HepG2 (cell line): ENCODE data around the gene APBB1IP. TPM values are rescaled to one million over a fixed set of nuclear protein-coding genes. Genes with fewer than 3 reads are reported as not detected.

Experiments used
- ATAC-seq: fragments of 200-7000 bp; cut with Tn5 transposase; 3 replicates; pipeline ENCODE4 v1.9.1; 2020; ENCODE audit warnings: mild to moderate bottlenecking, moderate library complexity
- BruUV-seq: library from RNA; stranded (reverse); fragments of 400-500 nt; replicated peaks from 2 replicates; lab custom pipeline; 2021; lab: Mats Ljungman, UMichigan
- CTCF ChIA-PET: fragments of 300-600 bp; formaldehyde crosslinking; extraction: SDS; loops from one replicate; lab custom pipeline; 2021; ENCODE audit warnings: low total read pairs, inconsistent platforms, low intra/inter-chr PET ratio; lab: Yijun Ruan, JAX
- POLR2A ChIA-PET: fragments of 350-600 bp; sonication (Branson Sonifier 250); formaldehyde crosslinking; loops from one replicate; lab custom pipeline; 2020; ENCODE audit warnings: antibody characterized with exemption, inconsistent platforms; lab: Yijun Ruan, JAX
- DNase-seq: peaks from one replicate; pipeline ENCODE4 v3.0.0-alpha.2; 2015; ENCODE audit warnings: low spot score
- FAIRE-seq: peaks from 3 replicates; lab custom pipeline; 2011; peaks lifted over from hg19 to GRCh38; lab: Jason Lieb, UNC
- H2AFZ ChIP-seq: one replicate; pipeline ENCODE4 v1.6.1; 2011; ENCODE audit warnings: low read length, inconsistent platforms
- H3K27ac ChIP-seq: fragments of 300-600 bp; 3 replicates; pipeline ENCODE4 v1.8.0; 2011; ENCODE audit warnings: mixed run types, mild to moderate bottlenecking, mixed read lengths, low read length, inconsistent platforms; ENCODE audit not compliant: insufficient read depth; ENCODE audit errors: extremely low read length
- H3K27me3 ChIP-seq, 2 experiments: fragments of 200-600 bp in 1 of 2; 2 replicates in 1 of 2; 3 replicates in 1 of 2; pipeline versions ENCODE4 v1.6.0 to v1.8.0; 2011; ENCODE audit warnings: low read length in 2 of 2, mild to moderate bottlenecking in 2 of 2, moderate library complexity in 2 of 2, inconsistent platforms in 1 of 2; ENCODE audit not compliant: insufficient read depth in 2 of 2, control insufficient read depth in 1 of 2
- H3K36me3 ChIP-seq, 2 experiments: fragments of 200-600 bp in 1 of 2; replicated peaks in 1 of 2; 2 replicates in 1 of 2; 3 replicates in 1 of 2; pipeline versions ENCODE4 v1.5.1 to v1.8.0; 2011; ENCODE audit warnings: low read length in 2 of 2, inconsistent platforms in 1 of 2; ENCODE audit not compliant: insufficient read depth in 2 of 2, control insufficient read depth in 1 of 2
- H3K4me1 ChIP-seq: 2 replicates; pipeline ENCODE4 v1.5.1; 2012; ENCODE audit warnings: low read length, inconsistent platforms; ENCODE audit not compliant: insufficient read depth
- H3K4me2 ChIP-seq: 2 replicates; pipeline ENCODE4 v1.6.0; 2011; ENCODE audit warnings: low read depth, low read length, inconsistent platforms
- H3K4me3 ChIP-seq, 3 experiments: fragments of 200-600 bp in 1 of 3; sonication (generic), shearing (Covaris generic) in 1 of 3; replicated peaks in 1 of 3; 2 replicates each; pipeline ENCODE4 v1.5.1; 2011 to 2016; ENCODE audit warnings: low read length in 3 of 3, inconsistent platforms in 2 of 3, low read depth in 2 of 3, mild to moderate bottlenecking in 2 of 3, control low read depth in 1 of 3, mixed read lengths in 1 of 3; ENCODE audit not compliant: insufficient read depth in 1 of 3
- H3K79me2 ChIP-seq: one replicate; pipeline ENCODE4 v1.6.1; 2011; ENCODE audit warnings: low read length, inconsistent platforms; ENCODE audit not compliant: insufficient read depth
- H3K9ac ChIP-seq: 2 replicates; pipeline ENCODE4 v1.6.0; 2011; ENCODE audit warnings: mild to moderate bottlenecking, low read depth, low read length, inconsistent platforms; ENCODE audit not compliant: insufficient read depth
- H3K9me3 ChIP-seq: 2 replicates; pipeline ENCODE4 v1.5.1; 2012; ENCODE audit warnings: mild to moderate bottlenecking, low read length
- H4K20me1 ChIP-seq: 2 replicates; pipeline ENCODE4 v1.6.0; 2011; ENCODE audit warnings: inconsistent platforms, mild to moderate bottlenecking, low read length, moderate library complexity; ENCODE audit not compliant: insufficient read depth
- ATF1 ChIP-seq: IDR thresholded peaks from 2 replicates; pipeline ENCODE4 v1.6.1; 2016; ENCODE audit warnings: mild to moderate bottlenecking, control low read depth
- DMAP1 ChIP-seq: IDR thresholded peaks from 2 replicates; pipeline ENCODE4 v1.6.1; 2016
- HOXA5 ChIP-seq: sonication (generic); formaldehyde crosslinking; IDR thresholded peaks from 2 replicates; pipeline ENCODE4 v1.4.0; 2020; ENCODE audit warnings: missing genetic modification reagents
- JARID2 ChIP-seq: sonication (generic); formaldehyde crosslinking; IDR thresholded peaks from 2 replicates; pipeline ENCODE4 v1.8.1; 2023; ENCODE audit warnings: missing genetic modification reagents, inconsistent platforms; ENCODE audit not compliant: insufficient replicate concordance
- SIN3A ChIP-seq: IDR thresholded peaks from 2 replicates; pipeline ENCODE4 v1.6.1; 2011; ENCODE audit warnings: low read depth, mild to moderate bottlenecking, control low read depth, low read length, borderline replicate concordance
- SYNCRIP ChIP-seq: fragments of 200-400 bp; formaldehyde crosslinking; IDR thresholded peaks from 2 replicates; pipeline ENCODE4 v1.6.1; 2018; ENCODE audit warnings: mild to moderate bottlenecking, low read depth, low read length; ENCODE audit not compliant: insufficient read depth
- TBX3 ChIP-seq: fragments of 450-650 bp; IDR thresholded peaks from 2 replicates; pipeline ENCODE4 v1.6.1; 2017; ENCODE audit warnings: antibody characterized with exemption, mild to moderate bottlenecking, inconsistent platforms, borderline replicate concordance
- TRIM24 ChIP-seq: sonication (generic); formaldehyde crosslinking; IDR thresholded peaks from 2 replicates; pipeline ENCODE4 v1.8.0; 2022; ENCODE audit warnings: mild to moderate bottlenecking, missing genetic modification reagents
- ZNF101 ChIP-seq: sonication (generic); formaldehyde crosslinking; IDR thresholded peaks from 2 replicates; pipeline ENCODE4 v1.4.0; 2020; ENCODE audit warnings: mild to moderate bottlenecking, low read depth, missing genetic modification reagents, borderline replicate concordance
- ZNF292 ChIP-seq: sonication (generic); formaldehyde crosslinking; IDR thresholded peaks from 2 replicates; pipeline ENCODE4 v1.8.1; 2022; ENCODE audit warnings: mild to moderate bottlenecking, low read depth, missing genetic modification reagents, borderline replicate concordance
- ZNF484 ChIP-seq: sonication (generic); formaldehyde crosslinking; IDR thresholded peaks from 2 replicates; pipeline ENCODE4 v1.5.1; 2020; ENCODE audit warnings: mild to moderate bottlenecking, low read depth, missing genetic modification reagents, borderline replicate concordance
- ZNF605 ChIP-seq: sonication (generic); formaldehyde crosslinking; IDR thresholded peaks from 2 replicates; pipeline ENCODE4 v1.8.0; 2022; ENCODE audit warnings: mild to moderate bottlenecking, missing genetic modification reagents
- ZNF720 ChIP-seq: sonication (generic); formaldehyde crosslinking; IDR thresholded peaks from 2 replicates; pipeline ENCODE4 v1.4.0; 2020; ENCODE audit warnings: missing genetic modification reagents
- ZNF816 ChIP-seq: sonication (generic); formaldehyde crosslinking; IDR thresholded peaks from 2 replicates; pipeline ENCODE4 v1.8.0; 2022; ENCODE audit warnings: missing genetic modification reagents, mild to moderate bottlenecking, borderline replicate concordance
- ZSCAN22 ChIP-seq: sonication (generic); formaldehyde crosslinking; IDR thresholded peaks from 2 replicates; pipeline ENCODE4 v1.4.0; 2020; ENCODE audit warnings: mild to moderate bottlenecking, missing genetic modification reagents
- ZSCAN30 ChIP-seq: sonication (generic); formaldehyde crosslinking; IDR thresholded peaks from 2 replicates; pipeline ENCODE4 v1.5.0; 2020; ENCODE audit warnings: mild to moderate bottlenecking, missing genetic modification reagents
- WGBS: methylation state at CpG from one replicate; pipeline ENCODE4 v1.1.6; 2017; ENCODE audit warnings: low lambda C conversion rate; 5-methylcytosine and 5-hydroxymethylcytosine counted together
- in situ Hi-C: cut with HindIII; loops from 2 replicates; pipeline ENCODE4 v1.10.0; 2017; ENCODE audit warnings: low pct_unique_long_range_greater_than_20kb; ENCODE audit not compliant: extremely low pct_ligation_motif_present
- intact Hi-C: fragments of 100-400 bp; cut with micrococcal nuclease; formaldehyde crosslinking; loops from one replicate; pipeline ENCODE4 v1.10.0; 2022; ENCODE audit not compliant: unreplicated experiment
- polyA plus RNA-seq, 8 experiments: library from polyadenylated mRNA; depleted of rRNA in 3 of 8; stranded (reverse) in 7 of 8; unstranded in 1 of 8; fragments of >200 nt; fragmentation: Illumina TruSeq in 4 of 8; extraction: Trizol in 4 of 8; gene quantifications; 2 replicates each; pipeline versions ENCODE4 v1.2.1 to v1.2.3, GENCODE V29; 2011 to 2016; ENCODE audit warnings: low read depth in 4 of 8, missing spikeins in 1 of 8, mixed read lengths in 1 of 8; ENCODE audit not compliant: insufficient read depth in 1 of 8
- total RNA-seq, 5 experiments: library from RNA; depleted of rRNA; stranded (reverse); fragments of >200 nt; fragmentation: Illumina TruSeq; extraction: Trizol; gene quantifications; 2 replicates each; pipeline ENCODE4 v1.2.3, GENCODE V29; 2016; ENCODE audit warnings: low read depth in 1 of 5
- TF ChIP-seq, protein P1 (sequence below): sonication (generic); formaldehyde crosslinking; IDR thresholded peaks from 2 replicates; pipeline ENCODE4 v1.5.0; 2020; ENCODE audit warnings: missing genetic modification reagents
- TF ChIP-seq, protein P2 (sequence below): sonication (generic); formaldehyde crosslinking; IDR thresholded peaks from 2 replicates; pipeline ENCODE4 v1.8.0; 2022; ENCODE audit warnings: missing genetic modification reagents, low read depth, mild to moderate bottlenecking, borderline replicate concordance

The APBB1IP gene
- total and polyA plus RNA-seq, 2 of the 13 experiments (the other 11 are each of a cell fraction or from before 2014, with no cell fraction given) = 0.08 TPM; not detected in 1

DNA sequence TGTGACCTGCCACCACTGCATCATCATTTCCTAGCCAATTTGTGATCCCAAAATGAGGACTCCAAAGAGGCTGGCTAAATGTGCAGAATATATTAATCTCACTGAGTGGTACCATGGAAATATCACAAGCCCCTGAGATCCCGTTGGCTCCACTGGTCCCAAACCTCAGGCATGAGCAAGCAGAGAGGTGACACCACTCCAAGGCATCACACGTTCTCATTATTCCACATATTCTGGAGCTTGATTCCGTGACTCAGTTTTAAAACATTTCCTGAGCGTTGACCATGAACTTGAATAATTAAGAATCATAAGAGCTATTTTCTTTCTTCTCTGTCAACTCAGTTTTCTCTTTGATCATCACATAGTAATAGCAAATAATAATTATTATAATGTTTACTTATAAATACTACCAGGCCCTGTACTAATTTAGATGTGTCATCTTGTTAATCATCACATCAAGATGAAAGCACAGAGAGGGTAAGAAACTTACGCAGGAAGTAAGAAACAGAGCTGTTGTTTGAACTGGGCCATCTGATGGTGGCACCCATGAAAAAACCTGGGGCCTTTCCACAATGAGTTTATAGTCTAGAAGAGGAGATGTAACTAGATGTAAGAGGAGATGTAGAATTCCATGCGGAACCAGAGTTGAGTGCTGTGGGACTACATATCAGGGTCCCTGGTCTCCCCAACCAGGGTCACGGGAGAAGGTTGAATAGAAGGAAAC, 3.5 kb downstream of the APBB1IP start:
- no peaks in the 10 kb centered on the region for H3K9me3 ChIP-seq
- ATAC-seq = no peak
- no peaks in the 10 kb centered on the region for H3K4me1 ChIP-seq
- TF ChIP-seq ZSCAN22 (CRISPR knock-in tag) (no peak), DMAP1 (no peak), ZSCAN30 (CRISPR knock-in tag) (no peak), JARID2 (CRISPR knock-in tag) (no peak), ZNF720 (CRISPR knock-in tag) (no peak), HOXA5 (CRISPR knock-in tag) (no peak), ZNF484 (CRISPR knock-in tag) (no peak), ATF1 (no peak), SIN3A (no peak), ZNF605 (CRISPR knock-in tag) (no peak), ZNF292 (CRISPR knock-in tag) (no peak), ZNF816 (CRISPR knock-in tag) (no peak), TRIM24 (no peak), TBX3 (no peak), ZNF101 (no peak), SYNCRIP (no peak)
- TF ChIP-seq, protein P1, sequence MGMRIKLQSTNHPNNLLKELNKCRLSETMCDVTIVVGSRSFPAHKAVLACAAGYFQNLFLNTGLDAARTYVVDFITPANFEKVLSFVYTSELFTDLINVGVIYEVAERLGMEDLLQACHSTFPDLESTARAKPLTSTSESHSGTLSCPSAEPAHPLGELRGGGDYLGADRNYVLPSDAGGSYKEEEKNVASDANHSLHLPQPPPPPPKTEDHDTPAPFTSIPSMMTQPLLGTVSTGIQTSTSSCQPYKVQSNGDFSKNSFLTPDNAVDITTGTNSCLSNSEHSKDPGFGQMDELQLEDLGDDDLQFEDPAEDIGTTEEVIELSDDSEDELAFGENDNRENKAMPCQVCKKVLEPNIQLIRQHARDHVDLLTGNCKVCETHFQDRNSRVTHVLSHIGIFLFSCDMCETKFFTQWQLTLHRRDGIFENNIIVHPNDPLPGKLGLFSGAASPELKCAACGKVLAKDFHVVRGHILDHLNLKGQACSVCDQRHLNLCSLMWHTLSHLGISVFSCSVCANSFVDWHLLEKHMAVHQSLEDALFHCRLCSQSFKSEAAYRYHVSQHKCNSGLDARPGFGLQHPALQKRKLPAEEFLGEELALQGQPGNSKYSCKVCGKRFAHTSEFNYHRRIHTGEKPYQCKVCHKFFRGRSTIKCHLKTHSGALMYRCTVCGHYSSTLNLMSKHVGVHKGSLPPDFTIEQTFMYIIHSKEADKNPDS (CRISPR knock-in tag) = no peak
- TF ChIP-seq, protein P2, sequence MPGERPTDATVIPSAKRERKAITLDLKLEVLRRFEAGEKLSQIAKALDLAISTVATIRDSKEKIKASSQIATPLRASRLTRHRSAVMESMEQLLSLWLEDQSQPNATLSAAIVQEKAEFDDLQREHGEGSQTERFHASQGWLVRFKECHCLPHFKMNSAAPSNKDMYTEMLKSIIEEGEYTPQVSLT (CRISPR knock-in tag) = no peak
- H4K20me1 ChIP-seq = no peaks in the 10 kb centered on the region
- 12% methylated on average over 6 of the region's 7 CpGs for WGBS
- H3K4me2 ChIP-seq = no peak overlapping the region
- POLR2A ChIA-PET = no interaction called here
- in situ Hi-C loops (no loop called here), intact Hi-C loops (no loop called here)
- no peak for DNase-seq
- no TSS peak for BruUV-seq
- H3K27me3 ChIP-seq = peaks cover 2 to 24% of the 10 kb centered on the region in 2 experiments; a peak in 4 of 5 replicates
- no peak overlapping the region for H2AFZ ChIP-seq
- CTCF ChIA-PET = no interaction called here
- H3K79me2 ChIP-seq = no peaks in the 10 kb centered on the region
- no peak for FAIRE-seq
- no peak overlapping the region for H3K27ac ChIP-seq
- no peak overlapping the region for H3K9ac ChIP-seq
- no peak overlapping the region for H3K4me3 ChIP-seq
- no peaks in the 10 kb centered on the region for H3K36me3 ChIP-seq
